SK-N-SH treated with all-trans-retinoic acid at 6 μM for 48 hours (cell line): ENCODE data around the gene HS3ST3B1.

Source experiments
- ATAC-seq: fragments of 200-7000 bp; cut with Tn5 transposase; 3 replicates; pipeline ENCODE4 v1.9.1; 2020; ENCODE audit warnings: mild to moderate bottlenecking, moderate library complexity
- ARNTL ChIP-seq: fragments of 450-650 bp; formaldehyde crosslinking; IDR thresholded peaks from 2 replicates; pipeline ENCODE4 v1.5.0; 2020; ENCODE audit warnings: low read depth, mild to moderate bottlenecking, moderate library complexity, borderline replicate concordance
- BACH2 ChIP-seq: fragments of 250-450 bp; sonication (Bioruptor Pico); IDR thresholded peaks from 2 replicates; pipeline ENCODE4 v1.9.0; 2021; ENCODE audit warnings: mild to moderate bottlenecking, borderline replicate concordance
- CSDC2 ChIP-seq: fragments of 250-450 bp; sonication (Bioruptor Pico); IDR thresholded peaks from 2 replicates; pipeline ENCODE4 v1.5.0; 2020; ENCODE audit warnings: mild to moderate bottlenecking, moderate library complexity
- ESRRG ChIP-seq: fragments of 250-450 bp; sonication (Bioruptor Pico); IDR thresholded peaks from 2 replicates; pipeline ENCODE4 v1.6.1; 2021; ENCODE audit warnings: mild to moderate bottlenecking
- GLIS3 ChIP-seq: fragments of 250-450 bp; sonication (Bioruptor Pico); IDR thresholded peaks from 2 replicates; pipeline ENCODE4 v1.5.0; 2020; ENCODE audit warnings: mild to moderate bottlenecking, moderate library complexity
- ISL1 ChIP-seq: fragments of 250-450 bp; sonication (Bioruptor Pico); IDR thresholded peaks from 2 replicates; pipeline ENCODE4 v2.1.2; 2022; ENCODE audit warnings: mild to moderate bottlenecking, moderate library complexity
- OSR1 ChIP-seq: fragments of 250-450 bp; sonication (Bioruptor Pico); IDR thresholded peaks from 2 replicates; pipeline ENCODE4 v1.8.0; 2022; ENCODE audit warnings: moderate library complexity, mild to moderate bottlenecking, inconsistent platforms
- PPARA ChIP-seq: fragments of 250-450 bp; sonication (Bioruptor Pico); IDR thresholded peaks from 2 replicates; pipeline ENCODE4 v1.5.0; 2020; ENCODE audit warnings: mild to moderate bottlenecking, borderline replicate concordance
- RARB ChIP-seq: fragments of 250-450 bp; sonication (Bioruptor Pico); IDR thresholded peaks from 2 replicates; pipeline ENCODE4 v1.8.0; 2021; ENCODE audit warnings: mild to moderate bottlenecking, moderate library complexity
- SNAI2 ChIP-seq: fragments of 250-450 bp; sonication (Bioruptor Pico); IDR thresholded peaks from 2 replicates; pipeline ENCODE4 v1.5.0; 2020; ENCODE audit warnings: mild to moderate bottlenecking, moderate library complexity
- TCF4 ChIP-seq: fragments of 250-450 bp; sonication (Bioruptor Pico); IDR thresholded peaks from 2 replicates; pipeline ENCODE4 v1.8.0; 2021; ENCODE audit warnings: mild to moderate bottlenecking, moderate library complexity, borderline replicate concordance
- TOX ChIP-seq: fragments of 250-450 bp; sonication (Bioruptor Pico); IDR thresholded peaks from 2 replicates; pipeline ENCODE4 v1.8.0; 2021; ENCODE audit warnings: mild to moderate bottlenecking, moderate library complexity, borderline replicate concordance
- ZC3H10 ChIP-seq: fragments of 250-450 bp; sonication (Bioruptor Pico); IDR thresholded peaks from 2 replicates; pipeline ENCODE4 v1.5.1; 2021; ENCODE audit warnings: mild to moderate bottlenecking, moderate library complexity
- ZFP3 ChIP-seq: fragments of 250-450 bp; sonication (Bioruptor Pico); IDR thresholded peaks from 2 replicates; pipeline ENCODE4 v1.5.0; 2020; ENCODE audit warnings: mild to moderate bottlenecking, moderate library complexity
- ZFP30 ChIP-seq: fragments of 450-650 bp; formaldehyde crosslinking; IDR thresholded peaks from 2 replicates; pipeline ENCODE4 v1.5.0; 2022; ENCODE audit warnings: mild to moderate bottlenecking, moderate library complexity
- ZNF565 ChIP-seq: fragments of 450-650 bp; formaldehyde crosslinking; conservative IDR thresholded peaks from 2 replicates; pipeline ENCODE4 v1.5.0; 2020; ENCODE audit warnings: low read depth, mild to moderate bottlenecking, moderate library complexity
- ZNF70 ChIP-seq: fragments of 450-650 bp; formaldehyde crosslinking; IDR thresholded peaks from 2 replicates; pipeline ENCODE4 v1.5.0; 2020; ENCODE audit warnings: mild to moderate bottlenecking, moderate library complexity
- ZNF8 ChIP-seq: fragments of 450-650 bp; formaldehyde crosslinking; IDR thresholded peaks from 2 replicates; pipeline ENCODE4 v1.5.0; 2020; ENCODE audit warnings: mild to moderate bottlenecking, moderate library complexity
- TF ChIP-seq, protein P1 (sequence below): fragments of 250-450 bp; sonication (Bioruptor Pico); IDR thresholded peaks from 2 replicates; pipeline ENCODE4 v1.5.1; 2021; ENCODE audit warnings: mild to moderate bottlenecking, moderate library complexity
- TF ChIP-seq, protein P2 (sequence below): fragments of 250-450 bp; sonication (Bioruptor Pico); IDR thresholded peaks from 2 replicates; pipeline ENCODE4 v1.5.1; 2020; ENCODE audit warnings: low read depth, mild to moderate bottlenecking, moderate library complexity
- TF ChIP-seq, protein P3 (sequence below): fragments of 250-450 bp; sonication (Bioruptor Pico); IDR thresholded peaks from 2 replicates; pipeline ENCODE4 v1.5.0; 2020; ENCODE audit warnings: mild to moderate bottlenecking, moderate library complexity
- TF ChIP-seq, protein P4 (sequence below): fragments of 250-450 bp; sonication (Bioruptor Pico); IDR thresholded peaks from 2 replicates; pipeline ENCODE4 v1.8.0; 2021; ENCODE audit warnings: low read depth, mild to moderate bottlenecking, moderate library complexity, borderline replicate concordance
- TF ChIP-seq, protein P5 (sequence below): fragments of 250-450 bp; sonication (Bioruptor Pico); IDR thresholded peaks from 2 replicates; pipeline ENCODE4 v1.8.0; 2020; ENCODE audit warnings: mild to moderate bottlenecking, moderate library complexity, borderline replicate concordance

Gene HS3ST3B1

DNA sequence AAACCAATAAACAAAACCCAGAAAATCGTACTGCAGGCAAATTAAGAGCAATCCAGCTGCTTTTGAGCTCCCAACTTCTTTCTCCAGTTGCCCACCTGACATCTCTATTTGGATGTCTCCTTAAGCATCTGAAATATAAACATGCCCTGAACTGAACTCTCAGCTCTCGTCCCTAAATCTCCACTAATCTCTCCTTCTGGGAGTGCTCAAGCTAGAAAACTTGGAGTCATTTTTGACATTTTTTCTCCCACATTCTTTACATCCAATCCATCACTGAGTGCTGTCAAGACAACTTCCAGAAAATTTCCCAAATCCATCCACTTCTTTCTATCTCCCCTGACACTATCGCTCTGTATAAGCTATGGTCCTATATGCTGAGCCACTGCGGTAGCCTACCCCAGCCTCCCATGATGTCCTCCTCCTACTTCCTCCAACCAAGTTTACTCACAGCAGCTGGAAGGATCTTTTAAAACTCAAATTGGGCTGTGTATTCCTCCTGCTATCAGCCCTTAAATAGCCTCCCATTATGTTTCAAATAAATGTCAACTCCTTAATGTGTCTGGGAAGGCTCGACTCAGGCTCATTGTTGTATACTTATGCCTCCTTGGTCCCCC is 53.1 kb downstream of the HS3ST3B1 start (continued):
- TF ChIP-seq, protein P1, sequence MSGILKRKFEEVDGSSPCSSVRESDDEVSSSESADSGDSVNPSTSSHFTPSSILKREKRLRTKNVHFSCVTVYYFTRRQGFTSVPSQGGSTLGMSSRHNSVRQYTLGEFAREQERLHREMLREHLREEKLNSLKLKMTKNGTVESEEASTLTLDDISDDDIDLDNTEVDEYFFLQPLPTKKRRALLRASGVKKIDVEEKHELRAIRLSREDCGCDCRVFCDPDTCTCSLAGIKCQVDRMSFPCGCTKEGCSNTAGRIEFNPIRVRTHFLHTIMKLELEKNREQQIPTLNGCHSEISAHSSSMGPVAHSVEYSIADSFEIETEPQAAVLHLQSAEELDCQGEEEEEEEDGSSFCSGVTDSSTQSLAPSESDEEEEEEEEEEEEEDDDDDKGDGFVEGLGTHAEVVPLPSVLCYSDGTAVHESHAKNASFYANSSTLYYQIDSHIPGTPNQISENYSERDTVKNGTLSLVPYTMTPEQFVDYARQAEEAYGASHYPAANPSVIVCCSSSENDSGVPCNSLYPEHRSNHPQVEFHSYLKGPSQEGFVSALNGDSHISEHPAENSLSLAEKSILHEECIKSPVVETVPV (CRISPR knock-in tag) = no peak
- TF ChIP-seq CSDC2 (no peak), PPARA (CRISPR knock-in tag) (no peak)

DNA sequence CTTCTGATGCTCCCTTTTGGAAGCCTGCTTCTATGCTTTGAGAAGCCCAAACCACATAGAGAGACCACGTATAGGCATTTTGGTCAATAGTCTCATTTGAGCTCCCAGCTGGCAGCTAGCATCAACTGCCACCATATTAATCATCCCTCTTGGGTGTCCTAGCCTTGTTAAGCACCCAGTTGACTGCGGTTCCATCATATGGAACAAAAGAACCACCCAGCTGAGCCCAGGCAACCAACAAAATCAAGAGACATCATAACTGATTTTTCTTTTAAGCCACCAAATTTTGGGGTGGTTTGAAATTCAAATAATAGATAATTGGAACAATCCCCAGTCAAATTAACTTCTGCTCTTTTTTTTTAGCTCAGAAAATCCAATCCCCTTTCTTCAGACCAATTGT is 53.9 kb downstream of the HS3ST3B1 start:
- no peak for ATAC-seq
- TF ChIP-seq, protein P2, sequence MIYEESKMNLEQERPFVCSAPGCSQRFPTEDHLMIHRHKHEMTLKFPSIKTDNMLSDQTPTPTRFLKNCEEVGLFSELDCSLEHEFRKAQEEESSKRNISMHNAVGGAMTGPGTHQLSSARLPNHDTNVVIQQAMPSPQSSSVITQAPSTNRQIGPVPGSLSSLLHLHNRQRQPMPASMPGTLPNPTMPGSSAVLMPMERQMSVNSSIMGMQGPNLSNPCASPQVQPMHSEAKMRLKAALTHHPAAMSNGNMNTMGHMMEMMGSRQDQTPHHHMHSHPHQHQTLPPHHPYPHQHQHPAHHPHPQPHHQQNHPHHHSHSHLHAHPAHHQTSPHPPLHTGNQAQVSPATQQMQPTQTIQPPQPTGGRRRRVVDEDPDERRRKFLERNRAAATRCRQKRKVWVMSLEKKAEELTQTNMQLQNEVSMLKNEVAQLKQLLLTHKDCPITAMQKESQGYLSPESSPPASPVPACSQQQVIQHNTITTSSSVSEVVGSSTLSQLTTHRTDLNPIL = no peak
- TF ChIP-seq, protein P3, sequence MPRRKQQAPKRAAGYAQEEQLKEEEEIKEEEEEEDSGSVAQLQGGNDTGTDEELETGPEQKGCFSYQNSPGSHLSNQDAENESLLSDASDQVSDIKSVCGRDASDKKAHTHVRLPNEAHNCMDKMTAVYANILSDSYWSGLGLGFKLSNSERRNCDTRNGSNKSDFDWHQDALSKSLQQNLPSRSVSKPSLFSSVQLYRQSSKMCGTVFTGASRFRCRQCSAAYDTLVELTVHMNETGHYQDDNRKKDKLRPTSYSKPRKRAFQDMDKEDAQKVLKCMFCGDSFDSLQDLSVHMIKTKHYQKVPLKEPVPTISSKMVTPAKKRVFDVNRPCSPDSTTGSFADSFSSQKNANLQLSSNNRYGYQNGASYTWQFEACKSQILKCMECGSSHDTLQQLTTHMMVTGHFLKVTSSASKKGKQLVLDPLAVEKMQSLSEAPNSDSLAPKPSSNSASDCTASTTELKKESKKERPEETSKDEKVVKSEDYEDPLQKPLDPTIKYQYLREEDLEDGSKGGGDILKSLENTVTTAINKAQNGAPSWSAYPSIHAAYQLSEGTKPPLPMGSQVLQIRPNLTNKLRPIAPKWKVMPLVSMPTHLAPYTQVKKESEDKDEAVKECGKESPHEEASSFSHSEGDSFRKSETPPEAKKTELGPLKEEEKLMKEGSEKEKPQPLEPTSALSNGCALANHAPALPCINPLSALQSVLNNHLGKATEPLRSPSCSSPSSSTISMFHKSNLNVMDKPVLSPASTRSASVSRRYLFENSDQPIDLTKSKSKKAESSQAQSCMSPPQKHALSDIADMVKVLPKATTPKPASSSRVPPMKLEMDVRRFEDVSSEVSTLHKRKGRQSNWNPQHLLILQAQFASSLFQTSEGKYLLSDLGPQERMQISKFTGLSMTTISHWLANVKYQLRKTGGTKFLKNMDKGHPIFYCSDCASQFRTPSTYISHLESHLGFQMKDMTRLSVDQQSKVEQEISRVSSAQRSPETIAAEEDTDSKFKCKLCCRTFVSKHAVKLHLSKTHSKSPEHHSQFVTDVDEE = no peak
- TF ChIP-seq, protein P4, sequence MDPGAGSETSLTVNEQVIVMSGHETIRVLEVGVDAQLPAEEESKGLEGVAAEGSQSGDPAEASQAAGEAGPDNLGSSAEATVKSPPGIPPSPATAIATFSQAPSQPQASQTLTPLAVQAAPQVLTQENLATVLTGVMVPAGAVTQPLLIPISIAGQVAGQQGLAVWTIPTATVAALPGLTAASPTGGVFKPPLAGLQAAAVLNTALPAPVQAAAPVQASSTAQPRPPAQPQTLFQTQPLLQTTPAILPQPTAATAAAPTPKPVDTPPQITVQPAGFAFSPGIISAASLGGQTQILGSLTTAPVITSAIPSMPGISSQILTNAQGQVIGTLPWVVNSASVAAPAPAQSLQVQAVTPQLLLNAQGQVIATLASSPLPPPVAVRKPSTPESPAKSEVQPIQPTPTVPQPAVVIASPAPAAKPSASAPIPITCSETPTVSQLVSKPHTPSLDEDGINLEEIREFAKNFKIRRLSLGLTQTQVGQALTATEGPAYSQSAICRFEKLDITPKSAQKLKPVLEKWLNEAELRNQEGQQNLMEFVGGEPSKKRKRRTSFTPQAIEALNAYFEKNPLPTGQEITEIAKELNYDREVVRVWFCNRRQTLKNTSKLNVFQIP (CRISPR knock-in tag) = no peak
- no peak for TF ChIP-seq ZNF70 (CRISPR knock-in tag)
- no peak for TF ChIP-seq ZC3H10 (CRISPR knock-in tag)
- no peak for TF ChIP-seq OSR1 (CRISPR knock-in tag)
- TF ChIP-seq GLIS3 = no peak
- no peak for TF ChIP-seq PPARA (CRISPR knock-in tag)
- no peak for TF ChIP-seq ARNTL (CRISPR knock-in tag)
- no peak for TF ChIP-seq ESRRG
- no peak for TF ChIP-seq RARB (CRISPR knock-in tag)
- TF ChIP-seq, protein P1 (CRISPR knock-in tag) = no peak
- no peak for TF ChIP-seq SNAI2
- TF ChIP-seq ISL1 (CRISPR knock-in tag) = no peak
- TF ChIP-seq ZNF8 (CRISPR knock-in tag) = no peak
- TF ChIP-seq ZFP30 (CRISPR knock-in tag) = no peak
- TF ChIP-seq TOX (CRISPR knock-in tag) = no peak
- TF ChIP-seq TCF4 (CRISPR knock-in tag) = no peak
- no peak for TF ChIP-seq ZFP3
- TF ChIP-seq, protein P5, sequence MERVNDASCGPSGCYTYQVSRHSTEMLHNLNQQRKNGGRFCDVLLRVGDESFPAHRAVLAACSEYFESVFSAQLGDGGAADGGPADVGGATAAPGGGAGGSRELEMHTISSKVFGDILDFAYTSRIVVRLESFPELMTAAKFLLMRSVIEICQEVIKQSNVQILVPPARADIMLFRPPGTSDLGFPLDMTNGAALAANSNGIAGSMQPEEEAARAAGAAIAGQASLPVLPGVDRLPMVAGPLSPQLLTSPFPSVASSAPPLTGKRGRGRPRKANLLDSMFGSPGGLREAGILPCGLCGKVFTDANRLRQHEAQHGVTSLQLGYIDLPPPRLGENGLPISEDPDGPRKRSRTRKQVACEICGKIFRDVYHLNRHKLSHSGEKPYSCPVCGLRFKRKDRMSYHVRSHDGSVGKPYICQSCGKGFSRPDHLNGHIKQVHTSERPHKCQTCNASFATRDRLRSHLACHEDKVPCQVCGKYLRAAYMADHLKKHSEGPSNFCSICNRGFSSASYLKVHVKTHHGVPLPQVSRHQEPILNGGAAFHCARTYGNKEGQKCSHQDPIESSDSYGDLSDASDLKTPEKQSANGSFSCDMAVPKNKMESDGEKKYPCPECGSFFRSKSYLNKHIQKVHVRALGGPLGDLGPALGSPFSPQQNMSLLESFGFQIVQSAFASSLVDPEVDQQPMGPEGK (CRISPR knock-in tag) = no peak

DNA sequence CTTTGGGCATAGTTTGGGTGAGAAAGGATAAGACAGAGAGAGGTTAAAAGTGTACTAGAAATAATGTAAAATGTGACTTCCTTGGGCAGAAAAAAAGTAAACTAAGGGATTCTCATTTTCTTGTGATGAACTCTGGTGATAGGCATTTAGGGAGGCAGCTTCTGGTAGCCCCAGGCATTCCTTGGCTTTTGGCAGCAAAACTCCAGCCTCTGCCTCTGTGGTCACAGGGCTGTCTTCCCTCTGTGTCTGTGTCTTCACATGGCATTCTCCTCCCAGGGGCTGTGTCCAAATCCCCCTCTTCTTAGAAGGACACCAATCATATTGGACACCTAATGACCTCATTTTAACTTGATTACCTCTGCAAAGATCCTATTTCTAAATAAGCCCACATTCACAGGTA is 54.7 kb downstream of the HS3ST3B1 start:
- ATAC-seq = no peak
- TF ChIP-seq ISL1 (CRISPR knock-in tag) (no peak), BACH2 (CRISPR knock-in tag) (no peak), ZNF8 (CRISPR knock-in tag) (no peak), ZNF565 (CRISPR knock-in tag) (no peak), SNAI2 (no peak), CSDC2 (no peak), TOX (CRISPR knock-in tag) (no peak)
- TF ChIP-seq, protein P3 = no peak
- TF ChIP-seq, protein P2 = no peak
